H1 (cell line): ENCODE results near the gene TAGLN2. TPM values are rescaled to one million over a fixed set of nuclear protein-coding genes. Genes with fewer than 3 reads are reported as not detected.

Experiments used
- EZH2 ChIP-seq: fragments of 200-600 bp; sonication (generic); IDR thresholded peaks from 2 replicates; pipeline ENCODE4 v1.7.1; 2012; ENCODE audit warnings: low read depth, mild to moderate bottlenecking, moderate library complexity, low read length, inconsistent platforms; ENCODE audit not compliant: severe bottlenecking
- KDM1A ChIP-seq: fragments of 200-600, 300-600 bp; sonication (generic); IDR thresholded peaks from 2 replicates; pipeline ENCODE4 v1.7.1; 2016; ENCODE audit warnings: mild to moderate bottlenecking, low read length, borderline replicate concordance
- MAX ChIP-seq: IDR thresholded peaks from 2 replicates; pipeline ENCODE4 v1.6.1; 2012; ENCODE audit warnings: inconsistent platforms
- RXRA ChIP-seq: IDR thresholded peaks from 2 replicates; pipeline ENCODE4 v1.6.1; 2011; ENCODE audit warnings: low read depth, mild to moderate bottlenecking, low read length, moderate library complexity; ENCODE audit not compliant: insufficient read depth
- polyA plus RNA-seq, 7 experiments: library from polyadenylated mRNA; depleted of rRNA in 3 of 7; stranded (reverse) in 5 of 7; unstranded in 2 of 7; fragments of >200 nt in 5 of 7; fragments of 200-250 nt in 2 of 7; gene quantifications; 1 replicate in 5 of 7; 2 replicates in 1 of 7; 4 replicates in 1 of 7; pipeline versions ENCODE4 v1.2.1 to v1.2.3, GENCODE V29; 2011 to 2013; ENCODE audit warnings: missing spikeins in 2 of 7, mixed read lengths in 2 of 7
- total RNA-seq: library from RNA; stranded (reverse); fragmentation: NEBNext Ultra II Directional; extraction: Animal tissue kit (Norgen Biotek cat#: 25700); gene quantifications from 2 replicates; pipeline ENCODE4 v1.2.1, GENCODE V29; 2021
- TF ChIP-seq, protein P1 (sequence below): fragments of 300-600 bp; sonication (generic); IDR thresholded peaks from 2 replicates; pipeline ENCODE4 v1.7.1; 2012; ENCODE audit warnings: low read length, moderate library complexity, mild to moderate bottlenecking, inconsistent platforms; ENCODE audit not compliant: insufficient replicate concordance

Gene TAGLN2
- total and polyA plus RNA-seq, 2 of the 8 experiments (the other 6 are each of a cell fraction or from before 2014, with no cell fraction given), result 93.0 to 114 TPM

- TF ChIP-seq, protein P1, sequence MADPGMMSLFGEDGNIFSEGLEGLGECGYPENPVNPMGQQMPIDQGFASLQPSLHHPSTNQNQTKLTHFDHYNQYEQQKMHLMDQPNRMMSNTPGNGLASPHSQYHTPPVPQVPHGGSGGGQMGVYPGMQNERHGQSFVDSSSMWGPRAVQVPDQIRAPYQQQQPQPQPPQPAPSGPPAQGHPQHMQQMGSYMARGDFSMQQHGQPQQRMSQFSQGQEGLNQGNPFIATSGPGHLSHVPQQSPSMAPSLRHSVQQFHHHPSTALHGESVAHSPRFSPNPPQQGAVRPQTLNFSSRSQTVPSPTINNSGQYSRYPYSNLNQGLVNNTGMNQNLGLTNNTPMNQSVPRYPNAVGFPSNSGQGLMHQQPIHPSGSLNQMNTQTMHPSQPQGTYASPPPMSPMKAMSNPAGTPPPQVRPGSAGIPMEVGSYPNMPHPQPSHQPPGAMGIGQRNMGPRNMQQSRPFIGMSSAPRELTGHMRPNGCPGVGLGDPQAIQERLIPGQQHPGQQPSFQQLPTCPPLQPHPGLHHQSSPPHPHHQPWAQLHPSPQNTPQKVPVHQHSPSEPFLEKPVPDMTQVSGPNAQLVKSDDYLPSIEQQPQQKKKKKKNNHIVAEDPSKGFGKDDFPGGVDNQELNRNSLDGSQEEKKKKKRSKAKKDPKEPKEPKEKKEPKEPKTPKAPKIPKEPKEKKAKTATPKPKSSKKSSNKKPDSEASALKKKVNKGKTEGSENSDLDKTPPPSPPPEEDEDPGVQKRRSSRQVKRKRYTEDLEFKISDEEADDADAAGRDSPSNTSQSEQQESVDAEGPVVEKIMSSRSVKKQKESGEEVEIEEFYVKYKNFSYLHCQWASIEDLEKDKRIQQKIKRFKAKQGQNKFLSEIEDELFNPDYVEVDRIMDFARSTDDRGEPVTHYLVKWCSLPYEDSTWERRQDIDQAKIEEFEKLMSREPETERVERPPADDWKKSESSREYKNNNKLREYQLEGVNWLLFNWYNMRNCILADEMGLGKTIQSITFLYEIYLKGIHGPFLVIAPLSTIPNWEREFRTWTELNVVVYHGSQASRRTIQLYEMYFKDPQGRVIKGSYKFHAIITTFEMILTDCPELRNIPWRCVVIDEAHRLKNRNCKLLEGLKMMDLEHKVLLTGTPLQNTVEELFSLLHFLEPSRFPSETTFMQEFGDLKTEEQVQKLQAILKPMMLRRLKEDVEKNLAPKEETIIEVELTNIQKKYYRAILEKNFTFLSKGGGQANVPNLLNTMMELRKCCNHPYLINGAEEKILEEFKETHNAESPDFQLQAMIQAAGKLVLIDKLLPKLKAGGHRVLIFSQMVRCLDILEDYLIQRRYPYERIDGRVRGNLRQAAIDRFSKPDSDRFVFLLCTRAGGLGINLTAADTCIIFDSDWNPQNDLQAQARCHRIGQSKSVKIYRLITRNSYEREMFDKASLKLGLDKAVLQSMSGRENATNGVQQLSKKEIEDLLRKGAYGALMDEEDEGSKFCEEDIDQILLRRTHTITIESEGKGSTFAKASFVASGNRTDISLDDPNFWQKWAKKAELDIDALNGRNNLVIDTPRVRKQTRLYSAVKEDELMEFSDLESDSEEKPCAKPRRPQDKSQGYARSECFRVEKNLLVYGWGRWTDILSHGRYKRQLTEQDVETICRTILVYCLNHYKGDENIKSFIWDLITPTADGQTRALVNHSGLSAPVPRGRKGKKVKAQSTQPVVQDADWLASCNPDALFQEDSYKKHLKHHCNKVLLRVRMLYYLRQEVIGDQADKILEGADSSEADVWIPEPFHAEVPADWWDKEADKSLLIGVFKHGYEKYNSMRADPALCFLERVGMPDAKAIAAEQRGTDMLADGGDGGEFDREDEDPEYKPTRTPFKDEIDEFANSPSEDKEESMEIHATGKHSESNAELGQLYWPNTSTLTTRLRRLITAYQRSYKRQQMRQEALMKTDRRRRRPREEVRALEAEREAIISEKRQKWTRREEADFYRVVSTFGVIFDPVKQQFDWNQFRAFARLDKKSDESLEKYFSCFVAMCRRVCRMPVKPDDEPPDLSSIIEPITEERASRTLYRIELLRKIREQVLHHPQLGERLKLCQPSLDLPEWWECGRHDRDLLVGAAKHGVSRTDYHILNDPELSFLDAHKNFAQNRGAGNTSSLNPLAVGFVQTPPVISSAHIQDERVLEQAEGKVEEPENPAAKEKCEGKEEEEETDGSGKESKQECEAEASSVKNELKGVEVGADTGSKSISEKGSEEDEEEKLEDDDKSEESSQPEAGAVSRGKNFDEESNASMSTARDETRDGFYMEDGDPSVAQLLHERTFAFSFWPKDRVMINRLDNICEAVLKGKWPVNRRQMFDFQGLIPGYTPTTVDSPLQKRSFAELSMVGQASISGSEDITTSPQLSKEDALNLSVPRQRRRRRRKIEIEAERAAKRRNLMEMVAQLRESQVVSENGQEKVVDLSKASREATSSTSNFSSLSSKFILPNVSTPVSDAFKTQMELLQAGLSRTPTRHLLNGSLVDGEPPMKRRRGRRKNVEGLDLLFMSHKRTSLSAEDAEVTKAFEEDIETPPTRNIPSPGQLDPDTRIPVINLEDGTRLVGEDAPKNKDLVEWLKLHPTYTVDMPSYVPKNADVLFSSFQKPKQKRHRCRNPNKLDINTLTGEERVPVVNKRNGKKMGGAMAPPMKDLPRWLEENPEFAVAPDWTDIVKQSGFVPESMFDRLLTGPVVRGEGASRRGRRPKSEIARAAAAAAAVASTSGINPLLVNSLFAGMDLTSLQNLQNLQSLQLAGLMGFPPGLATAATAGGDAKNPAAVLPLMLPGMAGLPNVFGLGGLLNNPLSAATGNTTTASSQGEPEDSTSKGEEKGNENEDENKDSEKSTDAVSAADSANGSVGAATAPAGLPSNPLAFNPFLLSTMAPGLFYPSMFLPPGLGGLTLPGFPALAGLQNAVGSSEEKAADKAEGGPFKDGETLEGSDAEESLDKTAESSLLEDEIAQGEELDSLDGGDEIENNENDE, result no peak
- TF ChIP-seq EZH2 (no peak), KDM1A (no peak), RXRA (no peak), MAX (no peak)
Measured at GRCh38 chr1:159869607-159870006, 55.7 kb downstream of the TAGLN2 start (continued).
